Activated CD8-positive, alpha-beta T cell treated with anti-CD3 and anti-CD28 coated beads, Interleukin-2, amount 10 ng/mL, durations not matched to agents 7 days and 5 days (primary cell): Measurements from ENCODE around the gene EDN2. TPM values are rescaled to one million over a fixed set of nuclear protein-coding genes. Genes with fewer than 3 reads are reported as not detected.

Experiments used
- ATAC-seq: fragments of 150-1000 bp; cut with Tn5 transposase; one replicate; pipeline ENCODE4 v1.10.0; 2021; ENCODE audit warnings: moderate library complexity
- CTCF ChIA-PET: fragments of 350-600 bp; sonication (Branson Sonifier 250); formaldehyde crosslinking; loops from one replicate; lab custom pipeline; 2021; ENCODE audit warnings: antibody characterized with exemption; lab: Charles Lee
- POLR2A ChIA-PET: fragments of 350-600 bp; sonication (Branson Sonifier 250); formaldehyde crosslinking; loops from one replicate; lab custom pipeline; 2021; ENCODE audit warnings: antibody characterized with exemption; lab: Charles Lee
- DNase-seq: peaks from one replicate; pipeline ENCODE4 v3.0.0-alpha.2; 2020
- H3K27ac Mint-ChIP-seq: one replicate; pipeline ENCODE4 v1.8.0; 2021; ENCODE audit warnings: mild to moderate bottlenecking, mixed read lengths
- H3K27me3 Mint-ChIP-seq: one replicate; pipeline ENCODE4 v1.8.0; 2021; ENCODE audit warnings: low read depth, mixed read lengths
- H3K36me3 Mint-ChIP-seq: one replicate; pipeline ENCODE4 v1.8.0; 2021; ENCODE audit warnings: low read depth, mixed read lengths
- H3K4me1 Mint-ChIP-seq: one replicate; pipeline ENCODE4 v1.8.0; 2021; ENCODE audit warnings: low read depth, mixed read lengths
- H3K4me3 Mint-ChIP-seq: one replicate; pipeline ENCODE4 v1.8.0; 2021; ENCODE audit warnings: mild to moderate bottlenecking, mixed read lengths
- H3K9me3 Mint-ChIP-seq: one replicate; pipeline ENCODE4 v1.8.0; 2022; ENCODE audit warnings: mixed read lengths; ENCODE audit not compliant: insufficient read depth
- total RNA-seq, 2 experiments: library from RNA; stranded (reverse); gene quantifications; one replicate each; pipeline ENCODE4 v1.2.3, GENCODE V29; 2021

EDN2 gene
- total RNA-seq, 2 experiments from 2014 or later = not detected

DNA sequence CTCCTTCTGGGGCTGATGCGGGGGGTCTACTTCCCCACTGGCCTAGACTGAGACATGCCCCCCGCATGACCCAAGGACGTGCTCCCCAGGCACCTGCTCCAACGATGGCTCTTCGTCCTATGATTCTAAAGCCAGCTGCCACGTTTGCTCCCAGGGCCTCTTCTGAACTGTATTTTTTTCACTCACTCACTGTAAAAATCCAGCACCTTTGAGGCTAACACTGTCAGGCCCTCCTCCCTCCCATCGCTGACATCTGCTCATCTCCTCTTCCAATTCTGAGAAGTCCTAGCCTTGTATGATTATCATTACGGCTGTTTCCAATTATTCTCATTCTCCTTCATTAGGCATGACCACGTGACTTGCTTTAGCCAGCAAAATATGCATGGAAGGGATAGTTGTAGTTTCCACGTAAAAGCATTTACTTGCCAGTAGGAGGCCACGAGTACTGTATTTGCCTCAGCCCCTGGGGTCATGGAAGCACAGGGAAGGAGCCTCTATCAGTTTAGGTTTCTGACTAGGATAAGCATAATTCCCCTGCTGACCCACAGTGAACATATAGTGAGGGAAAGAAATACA lies 19.1 kb upstream of the EDN2 start:
- ATAC-seq (no peak), DNase-seq (no peak)
- ChIA-PET POLR2A (no interaction called here), CTCF (interaction anchor here (1.2 kb wide), 1 partner anchor 12 kb away, joined by 3 read pairs; no protein-coding TSS in a partner anchor)
- H3K4me1 Mint-ChIP-seq = no peaks in the 10 kb centered on the region
- no peaks in the 10 kb centered on the region for H3K9me3 Mint-ChIP-seq
- no peaks in the 10 kb centered on the region for H3K27me3 Mint-ChIP-seq
- no peaks in the 10 kb centered on the region for H3K36me3 Mint-ChIP-seq
- no peak overlapping the region for H3K4me3 Mint-ChIP-seq
- no peak overlapping the region for H3K27ac Mint-ChIP-seq

DNA sequence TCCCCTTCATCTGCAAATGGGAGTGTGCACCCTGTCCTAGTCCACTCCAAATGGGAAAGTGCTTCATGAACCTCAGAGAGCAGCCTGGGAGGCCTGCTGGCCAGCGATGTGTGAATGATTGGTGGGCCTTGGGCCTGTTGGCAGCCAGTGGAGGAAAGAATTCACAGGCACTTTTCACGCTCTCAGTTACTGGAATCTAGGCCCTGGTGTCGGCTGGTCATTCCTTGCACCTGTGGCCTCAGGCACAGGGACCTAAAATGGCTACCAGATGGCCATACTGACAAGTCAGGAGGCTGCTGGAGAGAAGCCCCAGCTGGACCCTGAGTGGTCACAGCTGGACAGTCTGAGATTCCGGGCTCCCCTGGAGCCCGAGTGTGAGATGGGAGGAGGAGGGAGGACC lies 18.4 kb upstream of the EDN2 start:
- Mint-ChIP-seq H3K9me3 (no peaks in the 10 kb centered on the region), H3K27me3 (peaks cover 3% of the 10 kb centered on the region), H3K4me1 (no peaks in the 10 kb centered on the region), H3K4me3 (no peak overlapping the region), H3K27ac (no peak overlapping the region), H3K36me3 (no peaks in the 10 kb centered on the region)
- CTCF ChIA-PET = interaction anchor here (1.2 kb wide), 1 partner anchor 11 kb away, joined by 3 read pairs; no protein-coding TSS in a partner anchor
- no peak for ATAC-seq
- no peak for DNase-seq
- POLR2A ChIA-PET = no interaction called here

DNA sequence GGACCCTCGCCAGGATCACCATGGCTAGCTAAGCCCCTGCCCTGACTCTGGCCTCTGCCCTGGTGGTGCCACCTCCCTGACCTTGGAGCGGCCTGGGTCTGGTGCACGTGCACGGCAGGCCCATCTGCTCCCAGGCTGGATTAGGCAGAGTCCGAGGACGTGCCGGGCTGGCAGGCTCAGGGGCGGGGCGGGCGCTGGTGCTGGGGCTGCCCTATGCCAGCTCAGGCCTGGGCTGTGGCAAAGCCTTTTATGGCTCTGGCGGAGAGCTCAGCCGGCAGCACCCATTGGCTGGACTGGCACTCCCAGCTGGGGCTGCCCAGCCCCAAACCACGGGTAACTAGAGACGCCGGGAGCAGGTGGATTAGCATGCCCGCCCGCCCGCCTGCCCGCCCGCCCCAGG lies 17.1 kb upstream of the EDN2 start:
- ATAC-seq = no peak
- ChIA-PET POLR2A (no interaction called here), CTCF (interaction anchor here (1.9 kb wide), 1 partner anchor 9 kb away, joined by 7 read pairs; no protein-coding TSS in a partner anchor)
- Mint-ChIP-seq H3K4me1 (no peaks in the 10 kb centered on the region), H3K27me3 (peaks cover 10% of the 10 kb centered on the region), H3K36me3 (no peaks in the 10 kb centered on the region), H3K4me3 (no peak overlapping the region), H3K9me3 (no peaks in the 10 kb centered on the region), H3K27ac (no peak overlapping the region)
- no peak for DNase-seq

DNA sequence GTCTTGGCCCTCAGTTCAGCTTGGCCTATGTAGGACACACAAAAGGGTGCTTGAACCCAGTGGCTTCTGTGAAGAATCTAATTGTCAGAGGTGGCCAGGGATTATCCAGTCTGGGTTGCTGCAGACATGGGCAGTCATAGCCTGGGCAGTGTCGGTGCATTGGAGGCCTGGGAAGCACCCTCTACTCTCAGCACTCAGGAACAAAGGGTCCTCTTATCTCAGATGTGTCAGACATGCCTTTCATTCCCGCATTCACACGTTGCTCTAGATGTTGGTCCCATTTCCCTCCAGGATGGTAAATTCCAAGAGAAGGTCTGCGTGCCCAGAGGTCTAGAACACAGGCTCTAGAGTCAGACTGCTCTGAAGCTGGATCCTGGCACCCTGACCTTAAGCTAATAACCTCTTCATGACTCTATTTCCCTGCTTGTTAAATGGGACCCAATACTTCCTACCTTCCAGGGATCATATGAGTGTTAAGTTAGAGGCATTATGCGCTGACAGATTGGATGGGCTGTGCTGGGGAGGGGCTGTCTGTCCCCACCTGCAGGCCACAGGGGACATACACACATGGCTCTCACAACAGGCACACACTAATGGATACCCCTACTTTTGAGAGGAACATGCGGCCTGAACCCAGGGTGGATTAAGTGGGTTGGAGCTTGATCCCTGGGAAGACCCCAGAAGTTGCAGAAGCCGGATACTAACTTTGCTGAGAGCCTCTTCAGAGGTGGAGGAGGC lies 16.5 kb upstream of the EDN2 start:
- DNase-seq (no peak), ATAC-seq (no peak)
- Mint-ChIP-seq H3K4me3 (no peak overlapping the region), H3K9me3 (no peaks in the 10 kb centered on the region), H3K4me1 (no peaks in the 10 kb centered on the region), H3K36me3 (no peaks in the 10 kb centered on the region), H3K27ac (no peak overlapping the region), H3K27me3 (peaks cover 10% of the 10 kb centered on the region)
- ChIA-PET POLR2A (no interaction called here), CTCF (interaction anchor here (1.9 kb wide), 1 partner anchor 8 kb away, joined by 7 read pairs; no protein-coding TSS in a partner anchor)

DNA sequence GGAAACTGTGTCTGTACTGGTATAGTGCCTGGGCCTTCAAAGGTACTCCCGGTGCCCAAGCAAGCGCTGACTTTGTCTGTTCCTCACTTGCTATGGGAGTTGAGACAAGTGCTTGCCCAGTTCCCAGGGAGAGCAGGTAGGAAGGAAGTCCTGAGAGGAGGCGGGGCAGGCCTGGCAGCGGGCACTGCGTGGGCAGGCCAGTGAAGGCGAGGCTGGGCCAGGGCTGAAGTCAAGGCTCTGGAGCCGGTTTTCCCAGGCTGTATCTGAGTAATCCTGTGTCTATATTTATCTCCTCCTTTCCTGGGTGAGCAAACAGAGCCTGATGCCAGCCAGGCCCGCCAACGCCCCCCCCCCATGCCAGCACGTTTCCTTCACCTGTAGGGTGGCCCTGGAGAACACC lies 15.9 kb upstream of the EDN2 start:
- ATAC-seq (no peak), DNase-seq (no peak)
- H3K27ac Mint-ChIP-seq = no peak overlapping the region
- peaks cover 5% of the 10 kb centered on the region for H3K4me1 Mint-ChIP-seq
- H3K4me3 Mint-ChIP-seq = no peak overlapping the region
- no peaks in the 10 kb centered on the region for H3K9me3 Mint-ChIP-seq
- POLR2A ChIA-PET = no interaction called here
- peaks cover 15% of the 10 kb centered on the region for H3K27me3 Mint-ChIP-seq
- CTCF ChIA-PET = interaction anchor here (1.9 kb wide), 1 partner anchor 8 kb away, joined by 7 read pairs; no protein-coding TSS in a partner anchor
- H3K36me3 Mint-ChIP-seq = no peaks in the 10 kb centered on the region

DNA sequence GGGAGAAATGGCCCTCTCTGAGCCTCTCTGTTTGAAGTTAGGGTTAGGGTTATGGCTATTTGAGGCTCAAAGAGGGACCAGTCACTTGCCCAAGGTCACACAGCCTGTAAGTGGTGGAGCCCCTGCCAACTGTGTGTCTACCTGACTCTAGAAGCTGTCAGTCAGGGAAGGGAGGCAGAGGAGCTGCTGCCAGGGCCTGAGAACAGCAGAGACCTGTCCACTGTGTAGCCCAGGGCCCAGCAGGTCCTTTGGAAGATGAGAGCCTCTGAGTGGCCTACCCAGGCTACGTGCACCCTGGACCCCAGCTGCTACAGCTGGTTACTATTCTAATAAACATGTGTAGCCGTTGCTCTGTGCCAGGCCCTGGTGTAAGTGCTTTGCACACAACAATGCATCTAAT lies 15.1 kb upstream of the EDN2 start:
- ChIA-PET CTCF (no interaction called here), POLR2A (no interaction called here)
- no peaks in the 10 kb centered on the region for H3K36me3 Mint-ChIP-seq
- no peak overlapping the region for H3K27ac Mint-ChIP-seq
- H3K4me3 Mint-ChIP-seq = no peak overlapping the region
- peaks cover 5% of the 10 kb centered on the region for H3K4me1 Mint-ChIP-seq
- ATAC-seq (no peak), DNase-seq (no peak)
- peaks cover 17% of the 10 kb centered on the region for H3K27me3 Mint-ChIP-seq
- no peaks in the 10 kb centered on the region for H3K9me3 Mint-ChIP-seq

DNA sequence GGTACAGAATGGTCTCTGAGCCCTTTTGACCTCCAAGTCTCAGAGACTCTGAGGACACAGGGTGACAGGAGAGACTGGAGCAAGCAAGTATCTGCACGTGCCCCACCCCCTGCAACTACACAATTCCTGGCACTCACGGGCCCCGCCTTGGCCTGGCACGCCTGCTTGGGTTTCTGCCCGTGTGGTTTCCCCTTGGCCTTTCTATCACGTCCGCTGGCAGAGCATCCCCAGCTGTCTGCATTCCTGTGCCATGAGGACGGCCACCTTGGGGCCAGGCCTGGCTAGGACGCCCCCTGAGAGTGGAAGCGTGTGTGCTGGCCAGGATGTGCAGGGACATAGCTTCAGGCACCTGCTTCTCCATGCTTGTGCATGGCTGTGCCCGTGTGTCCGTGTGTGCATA lies 14.3 kb upstream of the EDN2 start:
- Mint-ChIP-seq H3K4me3 (no peak overlapping the region), H3K9me3 (no peaks in the 10 kb centered on the region), H3K27me3 (peaks cover 17% of the 10 kb centered on the region), H3K4me1 (peaks cover 5% of the 10 kb centered on the region), H3K36me3 (no peaks in the 10 kb centered on the region), H3K27ac (no peak overlapping the region)
- DNase-seq = no peak
- no peak for ATAC-seq
- POLR2A ChIA-PET = no interaction called here
- CTCF ChIA-PET = interaction anchor here (0.5 kb wide), 1 partner anchor 377 kb away, joined by 3 read pairs; no protein-coding TSS in a partner anchor

DNA sequence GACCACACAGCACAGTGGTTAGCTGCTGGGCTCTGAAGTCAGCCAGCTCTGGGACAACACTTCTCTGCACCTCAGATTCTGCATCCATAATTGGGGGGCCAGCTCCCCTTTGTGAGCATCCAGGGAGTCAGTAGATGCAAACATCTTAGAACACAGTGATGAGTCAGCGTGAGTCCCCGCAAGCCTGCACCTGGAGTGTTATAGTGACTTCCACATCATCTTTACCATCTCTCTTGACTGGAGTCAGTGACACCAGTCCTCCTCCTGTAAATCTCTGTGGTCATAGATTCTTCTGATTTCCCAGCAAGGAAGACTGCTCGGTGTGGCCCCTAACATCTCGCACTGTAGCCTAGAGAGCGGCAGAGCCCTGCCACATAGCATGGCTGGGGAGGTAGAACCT lies 13.9 kb upstream of the EDN2 start:
- H3K4me1 Mint-ChIP-seq = peaks cover 5% of the 10 kb centered on the region
- H3K27me3 Mint-ChIP-seq = peaks cover 17% of the 10 kb centered on the region
- ChIA-PET CTCF (no interaction called here), POLR2A (no interaction called here)
- H3K36me3 Mint-ChIP-seq = no peaks in the 10 kb centered on the region
- DNase-seq (no peak), ATAC-seq (no peak)
- H3K9me3 Mint-ChIP-seq = no peaks in the 10 kb centered on the region
- H3K4me3 Mint-ChIP-seq = no peak overlapping the region
- H3K27ac Mint-ChIP-seq = no peak overlapping the region

DNA sequence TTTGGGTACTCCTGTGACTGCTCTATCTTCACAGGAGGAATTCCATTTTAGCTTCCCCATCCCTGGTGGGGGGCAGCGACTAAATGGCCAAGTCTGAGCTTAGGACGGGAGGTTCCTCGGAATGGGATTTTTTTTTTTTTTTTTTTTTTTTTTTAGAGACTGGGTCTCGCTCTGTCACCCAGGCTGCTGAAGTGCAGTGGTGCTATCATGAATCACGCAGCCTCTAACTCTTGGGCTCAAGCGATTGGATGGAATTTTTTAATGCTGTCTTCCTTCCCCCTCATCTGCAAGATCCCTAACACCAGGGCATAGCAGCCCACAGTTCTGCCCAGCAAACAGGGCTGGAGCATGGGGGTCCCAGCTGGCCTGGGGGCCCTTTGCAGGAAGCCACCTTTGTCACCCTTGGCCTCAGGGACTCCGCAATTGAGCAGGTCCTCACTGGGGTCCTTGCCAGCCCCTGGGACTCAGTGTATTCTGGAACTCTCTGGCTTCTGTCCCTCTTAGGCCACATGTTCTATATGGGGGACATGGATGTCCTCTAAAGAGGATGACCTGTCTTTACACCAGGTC lies 13.1 kb upstream of the EDN2 start:
- DNase-seq (no peak), ATAC-seq (no peak)
- no peaks in the 10 kb centered on the region for H3K36me3 Mint-ChIP-seq
- peaks cover 17% of the 10 kb centered on the region for H3K27me3 Mint-ChIP-seq
- CTCF ChIA-PET = interaction anchor here (1.4 to 1.7 kb wide), 2 partner anchors 14 to 16 kb away, joined by 3 read pairs; partner anchors contain the start of gene EDN2
- POLR2A ChIA-PET = no interaction called here
- H3K9me3 Mint-ChIP-seq = no peaks in the 10 kb centered on the region
- no peak overlapping the region for H3K4me3 Mint-ChIP-seq
- H3K27ac Mint-ChIP-seq = no peak overlapping the region
- H3K4me1 Mint-ChIP-seq = peaks cover 5% of the 10 kb centered on the region

DNA sequence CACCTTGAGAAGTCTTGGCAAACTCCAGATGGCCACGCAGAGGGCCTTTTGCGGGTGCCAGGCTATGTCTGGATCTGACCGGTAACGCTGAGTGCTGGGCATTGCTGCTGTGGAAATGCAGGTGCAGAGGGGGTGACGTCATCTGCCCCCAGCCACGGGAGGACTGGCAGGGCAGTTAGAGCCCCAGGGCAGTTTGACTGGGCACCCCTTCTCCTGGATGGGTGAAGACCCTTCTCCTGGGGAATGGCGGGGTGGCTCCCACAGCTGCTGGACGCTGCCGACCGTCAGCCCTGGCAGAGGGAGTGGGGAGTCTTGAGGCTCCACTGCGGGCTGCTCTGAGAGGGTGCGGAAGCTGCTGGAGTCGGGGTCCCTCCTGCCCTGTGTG lies 12.6 kb upstream of the EDN2 start:
- ChIA-PET CTCF (interaction anchor here (1.4 to 1.7 kb wide), 2 partner anchors 13 to 16 kb away, joined by 3 read pairs; partner anchors contain the start of gene EDN2), POLR2A (no interaction called here)
- Mint-ChIP-seq H3K4me1 (peaks cover 5% of the 10 kb centered on the region), H3K27me3 (peaks cover 17% of the 10 kb centered on the region), H3K4me3 (no peak overlapping the region), H3K36me3 (no peaks in the 10 kb centered on the region), H3K9me3 (no peaks in the 10 kb centered on the region), H3K27ac (no peak overlapping the region)
- no peak for DNase-seq
- no peak for ATAC-seq

DNA sequence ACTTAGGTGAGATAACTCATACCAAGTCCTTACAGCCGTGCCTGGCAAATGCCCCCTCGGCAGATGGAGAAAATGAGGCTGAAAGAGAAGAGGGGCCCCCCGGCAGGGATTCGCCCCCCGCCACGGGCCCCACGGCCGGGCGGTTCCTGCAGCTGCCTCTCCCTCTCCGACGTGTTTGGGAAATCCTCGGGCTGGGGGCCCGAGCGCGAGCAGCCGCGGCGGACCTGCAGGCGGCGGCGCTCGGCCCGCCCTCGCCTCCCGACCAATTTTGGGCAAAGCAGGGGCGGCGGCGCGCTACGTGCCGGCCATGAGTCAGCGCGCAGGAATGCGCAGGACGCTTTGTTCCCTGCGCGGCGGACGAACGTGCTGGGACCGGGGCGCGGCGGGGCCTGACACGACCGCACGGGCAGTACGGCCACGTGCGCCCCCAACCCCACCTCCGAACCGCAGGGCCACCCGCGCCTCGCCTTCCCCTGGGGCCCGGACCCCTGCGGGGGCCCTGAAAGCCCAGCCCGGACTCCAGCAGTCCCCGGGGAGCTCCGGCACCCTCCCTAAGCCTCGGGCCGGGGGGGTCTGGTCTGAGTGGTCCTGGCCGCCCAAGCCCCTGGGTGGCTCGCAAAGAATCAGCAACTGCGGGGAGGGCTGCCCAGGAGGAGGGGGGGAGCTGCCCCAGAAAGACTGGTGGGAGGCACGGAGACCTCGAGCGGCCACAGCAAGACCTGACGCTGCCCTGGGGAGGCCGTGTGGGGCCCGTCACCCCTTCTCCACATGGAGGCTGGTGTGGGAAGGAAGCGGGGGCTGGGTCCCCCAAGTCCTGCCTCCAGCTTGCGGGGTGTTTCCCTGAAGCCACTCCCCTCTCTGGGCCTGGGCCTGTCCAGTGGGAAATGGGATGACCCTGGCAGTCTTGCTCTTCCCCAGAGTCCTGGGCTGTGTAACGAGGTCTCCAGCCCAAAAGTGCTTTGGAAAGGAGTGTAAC lies 11.9 kb upstream of the EDN2 start:
- DNase-seq (peak; percentile 44), ATAC-seq (peak; percentile 41)
- Mint-ChIP-seq H3K27ac (no peak overlapping the region), H3K9me3 (no peaks in the 10 kb centered on the region), H3K36me3 (no peaks in the 10 kb centered on the region), H3K27me3 (peaks cover 17% of the 10 kb centered on the region), H3K4me1 (peaks cover 5% of the 10 kb centered on the region), H3K4me3 (peak overlapping the region; percentile 31)
- ChIA-PET POLR2A (interaction anchor here (1.1 kb wide), 1 partner anchor 9 kb away, joined by 4 read pairs; no protein-coding TSS in a partner anchor), CTCF (interaction anchor here (1.4 to 1.7 kb wide), 2 partner anchors 12 to 17 kb away, joined by 3 read pairs; partner anchors contain the start of gene EDN2)
